HL-60 (cell line): ENCODE results near the gene PRICKLE2.

Experiments
- DNase-seq, 2 experiments: peaks; one replicate each; pipeline ENCODE4 v3.0.0-alpha.2; 2010 to 2020; ENCODE audit warnings: low read depth in 1 of 2, low spot score in 1 of 2
- H3K27ac ChIP-seq: fragments of 250-450 bp; sonication (Bioruptor Pico); replicated peaks from 2 replicates; pipeline ENCODE4 v1.5.1; 2020; ENCODE audit warnings: mild to moderate bottlenecking, moderate library complexity
- H3K27me3 ChIP-seq: fragments of 250-450 bp; sonication (Bioruptor Pico); 2 replicates; pipeline ENCODE4 v1.5.1; 2021; ENCODE audit warnings: mild to moderate bottlenecking, moderate library complexity; ENCODE audit not compliant: insufficient read depth, poor library complexity, severe bottlenecking
- H3K4me3 ChIP-seq: replicated peaks from 2 replicates; pipeline ENCODE4 v1.5.1; 2011; ENCODE audit warnings: mild to moderate bottlenecking, control low read depth, low read length; ENCODE audit not compliant: insufficient read depth
- GABPA ChIP-seq: IDR thresholded peaks from 2 replicates; pipeline ENCODE4 v1.6.1; 2012; ENCODE audit warnings: low read depth
- POLR2AphosphoS5 ChIP-seq: IDR thresholded peaks from 2 replicates; pipeline ENCODE4 v1.6.1; 2012; ENCODE audit warnings: low read depth
- SPI1 ChIP-seq: IDR thresholded peaks from 2 replicates; pipeline ENCODE4 v1.6.1; 2012; ENCODE audit warnings: low read depth, mild to moderate bottlenecking, borderline replicate concordance
- TF ChIP-seq, protein P1 (sequence below): IDR thresholded peaks from 2 replicates; pipeline ENCODE4 v1.6.1; 2012; ENCODE audit warnings: low read depth; ENCODE audit not compliant: insufficient replicate concordance
- TF ChIP-seq, protein P2 (sequence below): IDR thresholded peaks from one replicate; pipeline ENCODE4 v1.5.1; 2011; ENCODE audit warnings: low read length, control low read depth, inconsistent platforms; ENCODE audit not compliant: insufficient read depth

Gene PRICKLE2

DNA sequence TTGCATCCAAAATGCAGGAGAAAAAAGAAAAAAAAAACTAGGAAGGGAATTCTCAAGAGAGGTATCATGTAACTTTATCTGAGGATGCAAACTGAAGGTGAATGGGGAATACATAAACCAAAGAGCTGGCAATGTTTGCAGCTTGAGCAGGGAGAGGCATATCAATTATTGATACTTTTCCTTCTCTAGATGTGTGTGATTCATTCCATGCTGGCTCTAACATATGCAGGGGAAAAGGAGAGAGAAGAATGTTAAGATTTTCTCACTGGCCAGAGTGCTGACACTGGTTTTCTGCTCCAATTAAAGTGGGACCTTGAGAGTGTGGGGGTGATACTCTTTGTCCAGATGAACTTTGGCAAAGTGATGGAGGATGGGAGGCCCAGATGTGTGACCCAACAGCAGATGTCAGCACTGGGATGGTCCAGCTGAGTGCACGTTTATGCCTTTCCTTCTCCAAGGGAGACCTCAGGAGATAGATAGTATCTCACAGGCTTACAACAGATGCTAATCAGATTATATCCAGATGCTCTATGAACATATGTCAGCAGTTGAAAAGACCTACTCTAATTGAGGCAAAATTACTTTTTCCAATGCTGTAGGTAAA is 152.0 kb downstream of the PRICKLE2 start:
- Histone ChIP-seq H3K4me3 (no peak overlapping the region), H3K27ac (no peak overlapping the region), H3K27me3 (no peaks in the 10 kb centered on the region)
- DNase-seq, result no peak
- TF ChIP-seq POLR2AphosphoS5 (no peak), GABPA (no peak), SPI1 (no peak)
- TF ChIP-seq, protein P1, sequence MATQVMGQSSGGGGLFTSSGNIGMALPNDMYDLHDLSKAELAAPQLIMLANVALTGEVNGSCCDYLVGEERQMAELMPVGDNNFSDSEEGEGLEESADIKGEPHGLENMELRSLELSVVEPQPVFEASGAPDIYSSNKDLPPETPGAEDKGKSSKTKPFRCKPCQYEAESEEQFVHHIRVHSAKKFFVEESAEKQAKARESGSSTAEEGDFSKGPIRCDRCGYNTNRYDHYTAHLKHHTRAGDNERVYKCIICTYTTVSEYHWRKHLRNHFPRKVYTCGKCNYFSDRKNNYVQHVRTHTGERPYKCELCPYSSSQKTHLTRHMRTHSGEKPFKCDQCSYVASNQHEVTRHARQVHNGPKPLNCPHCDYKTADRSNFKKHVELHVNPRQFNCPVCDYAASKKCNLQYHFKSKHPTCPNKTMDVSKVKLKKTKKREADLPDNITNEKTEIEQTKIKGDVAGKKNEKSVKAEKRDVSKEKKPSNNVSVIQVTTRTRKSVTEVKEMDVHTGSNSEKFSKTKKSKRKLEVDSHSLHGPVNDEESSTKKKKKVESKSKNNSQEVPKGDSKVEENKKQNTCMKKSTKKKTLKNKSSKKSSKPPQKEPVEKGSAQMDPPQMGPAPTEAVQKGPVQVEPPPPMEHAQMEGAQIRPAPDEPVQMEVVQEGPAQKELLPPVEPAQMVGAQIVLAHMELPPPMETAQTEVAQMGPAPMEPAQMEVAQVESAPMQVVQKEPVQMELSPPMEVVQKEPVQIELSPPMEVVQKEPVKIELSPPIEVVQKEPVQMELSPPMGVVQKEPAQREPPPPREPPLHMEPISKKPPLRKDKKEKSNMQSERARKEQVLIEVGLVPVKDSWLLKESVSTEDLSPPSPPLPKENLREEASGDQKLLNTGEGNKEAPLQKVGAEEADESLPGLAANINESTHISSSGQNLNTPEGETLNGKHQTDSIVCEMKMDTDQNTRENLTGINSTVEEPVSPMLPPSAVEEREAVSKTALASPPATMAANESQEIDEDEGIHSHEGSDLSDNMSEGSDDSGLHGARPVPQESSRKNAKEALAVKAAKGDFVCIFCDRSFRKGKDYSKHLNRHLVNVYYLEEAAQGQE, result no peak
- TF ChIP-seq, protein P2, sequence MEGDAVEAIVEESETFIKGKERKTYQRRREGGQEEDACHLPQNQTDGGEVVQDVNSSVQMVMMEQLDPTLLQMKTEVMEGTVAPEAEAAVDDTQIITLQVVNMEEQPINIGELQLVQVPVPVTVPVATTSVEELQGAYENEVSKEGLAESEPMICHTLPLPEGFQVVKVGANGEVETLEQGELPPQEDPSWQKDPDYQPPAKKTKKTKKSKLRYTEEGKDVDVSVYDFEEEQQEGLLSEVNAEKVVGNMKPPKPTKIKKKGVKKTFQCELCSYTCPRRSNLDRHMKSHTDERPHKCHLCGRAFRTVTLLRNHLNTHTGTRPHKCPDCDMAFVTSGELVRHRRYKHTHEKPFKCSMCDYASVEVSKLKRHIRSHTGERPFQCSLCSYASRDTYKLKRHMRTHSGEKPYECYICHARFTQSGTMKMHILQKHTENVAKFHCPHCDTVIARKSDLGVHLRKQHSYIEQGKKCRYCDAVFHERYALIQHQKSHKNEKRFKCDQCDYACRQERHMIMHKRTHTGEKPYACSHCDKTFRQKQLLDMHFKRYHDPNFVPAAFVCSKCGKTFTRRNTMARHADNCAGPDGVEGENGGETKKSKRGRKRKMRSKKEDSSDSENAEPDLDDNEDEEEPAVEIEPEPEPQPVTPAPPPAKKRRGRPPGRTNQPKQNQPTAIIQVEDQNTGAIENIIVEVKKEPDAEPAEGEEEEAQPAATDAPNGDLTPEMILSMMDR, result no peak

DNA sequence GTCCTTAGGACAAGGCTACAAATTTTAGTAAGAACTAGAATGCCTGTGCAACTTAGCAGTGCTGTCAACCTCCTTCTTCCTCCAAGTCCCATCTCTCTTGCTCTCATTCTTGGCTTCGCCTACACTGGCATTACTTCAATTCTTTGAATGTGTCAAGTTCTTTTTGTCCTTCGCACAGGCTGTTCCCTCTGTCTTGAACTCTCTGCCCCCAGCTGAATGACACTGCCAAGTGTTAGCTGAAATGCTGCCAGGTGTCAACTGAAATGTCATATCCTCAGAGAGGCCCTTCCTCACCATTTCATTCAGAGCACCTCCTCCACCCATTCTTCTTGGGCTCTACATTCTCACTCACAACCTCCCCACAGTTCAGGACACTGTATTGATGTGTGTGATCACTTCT is 153.1 kb downstream of the PRICKLE2 start:
- no peaks in the 10 kb centered on the region for H3K27me3 ChIP-seq
- no peak for DNase-seq
- TF ChIP-seq, protein P2, result no peak
- TF ChIP-seq, protein P1, result no peak
- no peak for TF ChIP-seq POLR2AphosphoS5
- TF ChIP-seq SPI1, result no peak
- H3K27ac ChIP-seq, result no peak overlapping the region
- no peak overlapping the region for H3K4me3 ChIP-seq

DNA sequence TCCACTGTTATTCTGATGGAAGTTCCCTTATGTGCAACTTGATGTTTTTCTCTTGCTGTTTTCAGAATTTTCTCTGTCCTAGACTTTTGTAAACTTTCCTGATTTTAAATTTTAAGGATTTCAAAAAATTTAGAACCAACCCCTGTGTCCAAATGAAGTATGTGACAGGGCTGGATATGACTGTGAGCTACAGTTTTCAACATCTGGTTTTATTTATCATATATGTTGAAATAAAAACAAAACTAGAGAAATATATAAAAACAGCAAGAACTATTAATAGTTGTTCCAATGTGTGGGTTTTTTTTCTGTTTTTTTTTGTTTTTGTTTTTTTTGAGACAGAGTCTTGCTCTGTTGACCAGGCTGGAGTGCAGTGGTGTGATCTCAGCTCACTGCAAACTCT is 154.6 kb downstream of the PRICKLE2 start:
- no peak overlapping the region for H3K4me3 ChIP-seq
- TF ChIP-seq SPI1 (no peak), GABPA (no peak), POLR2AphosphoS5 (no peak)
- TF ChIP-seq, protein P1, result no peak
- TF ChIP-seq, protein P2, result no peak

More for the DNA sequence above, 154.6 kb downstream of the PRICKLE2 start:
- DNase-seq, result no peak
- H3K27ac ChIP-seq, result no peak overlapping the region
- no peaks in the 10 kb centered on the region for H3K27me3 ChIP-seq
